GM19193 (cell line): Measurements from ENCODE around the gene TBXA2R.

Experiments used
- POLR2A ChIP-seq: IDR thresholded peaks from 4 replicates; pipeline ENCODE4 v1.6.1; 2011; ENCODE audit not compliant: insufficient read depth, insufficient read length; ENCODE audit errors: extremely low read depth

The TBXA2R gene

GRCh38 chr19:3643674-3644313 lies 37.1 kb upstream of the TBXA2R start:
- no peak for TF ChIP-seq POLR2A

- no peak for TF ChIP-seq POLR2A
Measured at GRCh38 chr19:3642987-3643673, 36.5 kb upstream of the TBXA2R start.

- no peak for TF ChIP-seq POLR2A
Measured at GRCh38 chr19:3642296-3642695, 35.6 kb upstream of the TBXA2R start.

- no peak for TF ChIP-seq POLR2A
Measured at GRCh38 chr19:3641515-3642269, 35.0 kb upstream of the TBXA2R start.

- TF ChIP-seq POLR2A: no peak
Measured at GRCh38 chr19:3639479-3639878, 32.8 kb upstream of the TBXA2R start.

- no peak for TF ChIP-seq POLR2A
Measured at GRCh38 chr19:3638208-3639193, 31.8 kb upstream of the TBXA2R start.

GRCh38 chr19:3637621-3638020 lies 30.9 kb upstream of the TBXA2R start:
- TF ChIP-seq POLR2A: no peak

GRCh38 chr19:3636962-3637361 lies 30.3 kb upstream of the TBXA2R start:
- TF ChIP-seq POLR2A: no peak

- no peak for TF ChIP-seq POLR2A
Measured at GRCh38 chr19:3636506-3636905, 29.8 kb upstream of the TBXA2R start.

GRCh38 chr19:3634496-3635045 lies 27.9 kb upstream of the TBXA2R start:
- TF ChIP-seq POLR2A: no peak

GRCh38 chr19:3633559-3633988 lies 26.9 kb upstream of the TBXA2R start:
- TF ChIP-seq POLR2A: no peak

- no peak for TF ChIP-seq POLR2A
Measured at GRCh38 chr19:3632739-3633558, 26.3 kb upstream of the TBXA2R start.

GRCh38 chr19:3632098-3632497 lies 25.4 kb upstream of the TBXA2R start:
- TF ChIP-seq POLR2A: no peak

- TF ChIP-seq POLR2A: no peak
Measured at GRCh38 chr19:3631053-3631861, 24.6 kb upstream of the TBXA2R start.
